RWPE2 (cell line): Measurements from ENCODE around the gene ZC3H8.

Experiments
- ATAC-seq: fragments of 200-7000 bp; cut with Tn5 transposase; 3 replicates; pipeline ENCODE4 v1.9.1; 2021; ENCODE audit warnings: low read depth
- DNase-seq: peaks from one replicate; pipeline ENCODE4 v3.0.0-alpha.2; 2020; ENCODE audit warnings: low spot score
- H3K27ac ChIP-seq: fragments of 450-650 bp; 2 replicates; pipeline ENCODE4 v1.5.1; 2017; ENCODE audit warnings: mild to moderate bottlenecking; ENCODE audit not compliant: poor library complexity, severe bottlenecking
- H3K27me3 ChIP-seq: fragments of 250-450 bp; sonication (Bioruptor Pico); 2 replicates; pipeline ENCODE4 v1.5.1; 2021; ENCODE audit warnings: mild to moderate bottlenecking, moderate library complexity; ENCODE audit not compliant: insufficient read depth, poor library complexity, severe bottlenecking
- H3K36me3 ChIP-seq: fragments of 250-450 bp; sonication (Bioruptor Pico); 2 replicates; pipeline ENCODE4 v1.5.1; 2020; ENCODE audit warnings: low read depth, mild to moderate bottlenecking, moderate library complexity
- H3K4me1 ChIP-seq: fragments of 250-450 bp; sonication (Bioruptor Pico); 2 replicates; pipeline ENCODE4 v1.5.1; 2021; ENCODE audit warnings: mild to moderate bottlenecking, moderate library complexity; ENCODE audit not compliant: insufficient read depth, poor library complexity, severe bottlenecking
- H3K4me3 ChIP-seq: fragments of 250-450 bp; sonication (Bioruptor Pico); 2 replicates; pipeline ENCODE4 v1.5.1; 2021; ENCODE audit warnings: mild to moderate bottlenecking, moderate library complexity; ENCODE audit not compliant: severe bottlenecking
- H3K9me3 ChIP-seq: fragments of 250-450 bp; sonication (Bioruptor Pico); 2 replicates; pipeline ENCODE4 v1.5.1; 2021; ENCODE audit warnings: mild to moderate bottlenecking, moderate library complexity; ENCODE audit not compliant: severe bottlenecking
- CTCF ChIP-seq: fragments of 450-650 bp; IDR thresholded peaks from one replicate; pipeline ENCODE4 v1.5.1; 2017; ENCODE audit warnings: mild to moderate bottlenecking, moderate library complexity; ENCODE audit not compliant: poor library complexity, severe bottlenecking

The ZC3H8 gene

DNA sequence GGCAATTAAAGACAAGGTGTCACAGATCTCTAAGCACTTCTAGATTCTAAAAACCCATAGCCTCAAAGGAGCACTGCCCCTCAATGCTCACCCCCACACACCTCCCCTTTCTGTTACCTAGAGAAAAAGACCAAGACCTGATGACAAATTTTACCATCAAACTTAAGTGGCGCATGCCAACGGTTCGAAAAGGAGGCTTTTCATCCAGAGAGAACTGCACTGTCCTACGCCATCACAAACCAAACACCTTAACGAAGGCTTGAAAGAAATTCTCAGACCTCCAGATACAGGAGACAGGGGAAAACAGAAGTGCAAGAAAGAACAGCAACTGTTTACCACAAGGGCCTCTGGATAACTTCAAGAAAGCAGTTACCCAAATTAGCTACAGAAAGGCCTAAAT is 18.5 kb upstream of the ZC3H8 start:
- H3K36me3 ChIP-seq: no peaks in the 10 kb centered on the region
- no peaks in the 10 kb centered on the region for H3K27me3 ChIP-seq
- H3K9me3 ChIP-seq: no peaks in the 10 kb centered on the region
- TF ChIP-seq CTCF: no peak
- ATAC-seq (no peak), DNase-seq (no peak)
- no peak overlapping the region for H3K27ac ChIP-seq
- H3K4me3 ChIP-seq: no peak overlapping the region
- H3K4me1 ChIP-seq: no peaks in the 10 kb centered on the region

GRCh38 chr2:112272669-112273068 is 17.8 kb upstream of the ZC3H8 start:
- TF ChIP-seq CTCF: no peak
- Histone ChIP-seq H3K27ac (no peak overlapping the region), H3K4me1 (no peaks in the 10 kb centered on the region), H3K9me3 (no peaks in the 10 kb centered on the region), H3K27me3 (no peaks in the 10 kb centered on the region), H3K4me3 (no peak overlapping the region), H3K36me3 (no peaks in the 10 kb centered on the region)
- no peak for ATAC-seq
- DNase-seq: no peak

DNA sequence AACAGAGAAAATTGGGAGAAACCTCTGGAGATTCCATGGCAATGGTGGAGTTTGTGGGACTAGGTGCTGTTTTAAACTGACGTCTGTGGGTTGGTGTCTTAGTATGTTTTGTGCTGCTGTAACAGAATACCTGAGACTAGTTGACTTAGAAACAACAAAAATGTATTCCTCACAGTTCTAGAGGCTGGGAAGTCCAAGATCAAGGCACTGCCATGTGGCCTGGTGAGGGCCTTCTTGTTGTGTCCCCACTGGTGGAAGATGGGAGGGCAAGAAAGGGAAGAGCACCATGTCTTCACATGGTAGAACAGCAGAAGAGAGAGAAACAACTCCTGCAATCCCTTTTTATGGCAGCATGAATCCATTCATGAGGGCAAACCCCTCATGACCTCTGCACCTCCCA is 13.7 kb upstream of the ZC3H8 start:
- Histone ChIP-seq H3K9me3 (no peaks in the 10 kb centered on the region), H3K4me1 (no peaks in the 10 kb centered on the region), H3K4me3 (no peak overlapping the region), H3K27me3 (no peaks in the 10 kb centered on the region), H3K36me3 (no peaks in the 10 kb centered on the region), H3K27ac (no peak overlapping the region)
- no peak for TF ChIP-seq CTCF
- ATAC-seq (no peak), DNase-seq (no peak)

DNA sequence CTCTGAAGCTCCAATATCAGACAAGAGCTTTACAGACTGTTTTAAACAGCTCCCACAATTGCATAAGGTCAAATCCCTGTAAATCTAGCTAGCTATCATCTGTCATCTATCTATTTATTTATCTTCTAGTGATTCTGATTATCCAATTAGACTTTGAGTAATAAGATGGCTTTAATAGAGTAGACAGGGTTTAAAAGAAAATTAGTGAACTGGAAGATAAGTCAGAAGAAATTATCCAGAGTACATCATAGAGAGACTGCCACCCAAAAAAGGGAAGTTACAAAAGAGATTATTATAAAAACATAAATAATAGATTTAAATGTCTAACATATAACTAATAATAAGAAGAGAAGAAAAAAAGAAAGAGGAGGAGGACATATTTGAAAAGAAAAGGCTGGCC is 8.0 kb upstream of the ZC3H8 start:
- no peaks in the 10 kb centered on the region for H3K27me3 ChIP-seq
- ATAC-seq: no peak

DNA sequence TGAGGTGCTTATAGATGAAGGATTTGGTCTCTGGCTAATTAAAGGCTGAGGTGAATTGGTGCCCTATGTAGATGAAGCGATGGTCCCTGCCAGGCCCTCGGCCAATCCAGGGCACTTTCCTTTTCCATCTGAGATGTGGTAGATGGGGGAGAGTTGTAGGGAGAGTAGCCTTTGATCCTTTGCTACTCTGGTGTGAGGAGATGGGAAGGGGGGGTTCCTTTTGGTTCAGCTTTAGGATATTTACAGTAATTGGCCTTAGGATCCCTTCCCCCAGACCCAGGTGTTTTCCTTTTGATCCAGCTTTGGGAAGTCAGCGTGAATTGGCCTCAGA is 5.4 kb upstream of the ZC3H8 start:
- Histone ChIP-seq H3K4me3 (no peak overlapping the region), H3K36me3 (no peaks in the 10 kb centered on the region), H3K27ac (no peak overlapping the region), H3K9me3 (no peaks in the 10 kb centered on the region), H3K4me1 (peaks cover 4% of the 10 kb centered on the region), H3K27me3 (no peaks in the 10 kb centered on the region)
- no peak for ATAC-seq
- TF ChIP-seq CTCF: no peak
- DNase-seq: no peak

More for the DNA sequence above, 8.0 kb upstream of the ZC3H8 start:
- H3K4me1 ChIP-seq: no peaks in the 10 kb centered on the region
- no peak overlapping the region for H3K27ac ChIP-seq
- H3K4me3 ChIP-seq: no peak overlapping the region
- no peaks in the 10 kb centered on the region for H3K9me3 ChIP-seq
- TF ChIP-seq CTCF: no peak
- DNase-seq: no peak
- H3K36me3 ChIP-seq: no peaks in the 10 kb centered on the region
